ENCODE results near the gene HSPA9.
A peak's percentile ranks its signal among the peaks of the same experiment; 100 is the strongest.

The HSPA9 gene

GRCh38 chr5:138575194-138576015 is at the start of gene HSPA9:
Gene HSPA9 (minus strand): TSS chr5:138575401. CDS start chr5:138575318, 83 bp downstream.
- DNase-seq (ENCODE audit: low read depth) = peak; percentile 100
- no peak for TF ChIP-seq CTCF (IDR thresholded peaks at IDR 0.05; ENCODE audit: low read length, missing control alignments)
- H3K4me3 ChIP-seq (replicated peaks; ENCODE audit: low read depth, low read length) = peak within 1 kb of the TSS; percentile 73

DNA sequence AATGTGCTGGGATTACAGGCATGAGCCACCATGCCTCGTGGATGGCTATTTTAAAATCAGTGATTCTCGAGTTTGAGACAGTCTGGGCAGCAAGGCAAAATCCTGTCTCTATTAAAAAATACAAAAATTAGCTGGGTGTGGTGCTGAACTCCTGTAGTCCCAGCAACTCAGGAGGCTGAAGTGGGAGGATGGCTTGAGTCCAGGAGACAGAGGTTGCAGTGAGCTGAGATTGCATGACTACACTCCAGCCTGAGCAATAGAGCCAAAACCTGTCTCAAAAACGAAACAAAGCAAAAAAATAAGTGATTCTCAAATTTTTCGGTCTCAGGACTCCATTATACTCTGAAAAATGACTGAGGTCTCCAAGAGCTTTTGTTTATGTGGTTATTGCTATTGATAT is 47.9 kb upstream of the HSPA9 start:
- TF ChIP-seq CTCF (IDR thresholded peaks at IDR 0.05; ENCODE audit: low read length, missing control alignments) = no peak
- no peak overlapping the region for H3K4me3 ChIP-seq (replicated peaks; ENCODE audit: low read depth, low read length)

GRCh38 chr5:138622051-138622450 is 46.9 kb upstream of the HSPA9 start:
- no peak for DNase-seq (ENCODE audit: low read depth)
- H3K4me3 ChIP-seq (replicated peaks; ENCODE audit: low read depth, low read length) = no peak overlapping the region
- no peak for TF ChIP-seq CTCF (IDR thresholded peaks at IDR 0.05; ENCODE audit: low read length, missing control alignments)

More for the DNA sequence above, 47.9 kb upstream of the HSPA9 start:
- peak; percentile 55 for DNase-seq (ENCODE audit: low read depth)

GRCh38 chr5:138620663-138621224 is 45.5 kb upstream of the HSPA9 start:
- DNase-seq (ENCODE audit: low read depth) = no peak
- no peak for TF ChIP-seq CTCF (IDR thresholded peaks at IDR 0.05; ENCODE audit: low read length, missing control alignments)
- H3K4me3 ChIP-seq (replicated peaks; ENCODE audit: low read depth, low read length) = no peak overlapping the region

- no peak for DNase-seq (ENCODE audit: low read depth)
- no peak overlapping the region for H3K4me3 ChIP-seq (replicated peaks; ENCODE audit: low read depth, low read length)
- no peak for TF ChIP-seq CTCF (IDR thresholded peaks at IDR 0.05; ENCODE audit: low read length, missing control alignments)
These were observed 41.3 kb upstream of the HSPA9 start for GRCh38 chr5:138616508-138616907.

GRCh38 chr5:138615461-138615860 is 40.3 kb upstream of the HSPA9 start:
- DNase-seq (ENCODE audit: low read depth) = no peak
- TF ChIP-seq CTCF (IDR thresholded peaks at IDR 0.05; ENCODE audit: low read length, missing control alignments) = no peak
- no peak overlapping the region for H3K4me3 ChIP-seq (replicated peaks; ENCODE audit: low read depth, low read length)
